Sigmoid colon (tissue), 4 donors: ENCODE data around the gene NANOGP8.

ENCODE experiments used
- CTCF ChIP-seq, 4 experiments: fragments of 450-650 bp in 3 of 4; fragments of 200-600 bp in 1 of 4; IDR thresholded peaks; one replicate each; pipeline ENCODE4 v1.5.1; 2016 to 2019; ENCODE audit warnings: antibody characterized with exemption in 4 of 4, mild to moderate bottlenecking in 3 of 4, moderate library complexity in 2 of 4
- POLR2A ChIP-seq, 2 donors: fragments of 450-650 bp; IDR thresholded peaks; one replicate each; pipeline ENCODE4 v1.6.1; 2016; ENCODE audit warnings: antibody characterized with exemption in 2 of 2, mild to moderate bottlenecking in 2 of 2, moderate library complexity in 2 of 2
- POLR2AphosphoS5 ChIP-seq, 4 donors: sonication (generic); formaldehyde crosslinking; IDR thresholded peaks; one replicate each; pipeline ENCODE4 v1.6.1; 2017; ENCODE audit warnings: antibody characterized with exemption in 4 of 4

GRCh38 chr15:35134299-35134698 lies 49.2 kb upstream of the NANOGP8 start:
- TF ChIP-seq CTCF (IDR thresholded peaks at IDR 0.05): no peak
- TF ChIP-seq POLR2A (IDR thresholded peaks at IDR 0.05): no peak
- TF ChIP-seq POLR2AphosphoS5 (IDR thresholded peaks at IDR 0.05): no peak
